ENCODE measurements around the gene TGM1.
"Not testable (repeated sequence)": the region's sequence is repeated elsewhere in the genome, so short reads cannot be mapped to it uniquely, and the experiment has no call there.

The TGM1 gene

GRCh38 chr14:24203249-24203886 lies 59.6 kb downstream of the TGM1 start:
- DNase-seq, result not testable (repeated sequence)

DNA sequence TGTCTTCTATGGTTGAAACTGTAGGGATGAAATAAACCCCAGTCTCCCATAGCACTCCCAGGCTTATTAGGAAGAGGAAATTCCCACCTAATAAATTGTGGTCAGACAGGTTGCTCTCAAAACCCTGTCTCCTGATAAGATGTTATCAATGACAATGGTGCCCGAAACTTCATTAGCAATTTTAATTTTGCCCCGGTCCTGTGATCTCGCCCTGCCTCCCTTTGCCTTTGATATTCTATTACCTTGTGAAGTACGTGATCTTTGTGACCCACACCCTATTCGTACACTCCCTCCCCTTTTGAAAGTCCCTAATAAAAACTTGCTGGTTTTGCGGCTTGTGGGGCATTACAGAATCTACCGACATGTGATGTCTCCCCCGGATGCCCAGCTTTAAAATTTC lies 60.4 kb downstream of the TGM1 start:
- DNase-seq, result not testable (repeated sequence)

Data from T1000 (cell line).